HL-60 (cell line): ENCODE measurements around the gene TMTC2.

Experiments used
- CTCF ChIP-seq: IDR thresholded peaks from one replicate; pipeline ENCODE4 v1.5.1; 2011; ENCODE audit warnings: low read length, control low read depth, inconsistent platforms; ENCODE audit not compliant: insufficient read depth
- GABPA ChIP-seq: IDR thresholded peaks from 2 replicates; pipeline ENCODE4 v1.6.1; 2012; ENCODE audit warnings: low read depth
- POLR2AphosphoS5 ChIP-seq: IDR thresholded peaks from 2 replicates; pipeline ENCODE4 v1.6.1; 2012; ENCODE audit warnings: low read depth
- REST ChIP-seq: IDR thresholded peaks from 2 replicates; pipeline ENCODE4 v1.6.1; 2012; ENCODE audit warnings: low read depth; ENCODE audit not compliant: insufficient replicate concordance
- SPI1 ChIP-seq: IDR thresholded peaks from 2 replicates; pipeline ENCODE4 v1.6.1; 2012; ENCODE audit warnings: low read depth, mild to moderate bottlenecking, borderline replicate concordance

GRCh38 chr12:82723891-82724290 lies 37.2 kb downstream of the TMTC2 start:
- TF ChIP-seq GABPA (no peak), CTCF (no peak), POLR2AphosphoS5 (no peak), REST (no peak), SPI1 (no peak)
